Esophagus mucosa (tissue), 1 donor: ENCODE results near the gene OR52A1. TPM values are rescaled to one million over a fixed set of nuclear protein-coding genes. Genes with fewer than 3 reads are reported as not detected.
"Not testable (repeated sequence)": the region's sequence is repeated elsewhere in the genome, so short reads cannot be mapped to it uniquely, and the experiment has no call there.

Experiments used
- ATAC-seq: fragments of 200-7000 bp; cut with Tn5 transposase; one replicate; pipeline ENCODE4 v1.9.1; 2020
- total RNA-seq: library from RNA; stranded (reverse); gene quantifications from one replicate; pipeline ENCODE4 v1.2.4, GENCODE V29; 2023
- donor health status: DM: yes; HTN: yes; CAD: no.

The OR52A1 gene
- total RNA-seq, result not detected

DNA sequence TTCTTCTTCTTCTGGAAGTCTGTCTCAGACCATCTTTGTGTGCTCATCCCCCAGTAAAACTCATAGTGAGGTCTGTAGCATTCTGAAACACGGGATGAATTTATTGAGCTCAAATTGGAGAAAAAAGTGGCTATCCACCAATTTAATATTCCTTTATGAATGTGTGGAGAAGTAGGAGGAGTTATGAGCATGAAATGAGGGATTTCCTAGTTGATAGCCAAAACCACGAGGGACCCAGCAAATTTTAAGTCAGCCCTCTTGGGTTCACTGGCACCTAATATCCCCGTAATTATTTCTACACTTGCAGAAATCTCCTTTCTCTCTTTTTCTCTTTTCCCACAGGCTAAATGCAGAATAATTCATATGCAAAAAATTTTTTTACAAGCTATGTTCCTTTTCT is at the start of gene OR52A1:
OR52A1 (minus strand) TSS at position 101 of the 400 bp plus-strand sequence. CDS start 2,388 bp downstream, outside the sequence.
- no peak for ATAC-seq

GRCh38 chr11:5203366-5203765 is 48.8 kb upstream of the OR52A1 start:
- ATAC-seq, result no peak

DNA sequence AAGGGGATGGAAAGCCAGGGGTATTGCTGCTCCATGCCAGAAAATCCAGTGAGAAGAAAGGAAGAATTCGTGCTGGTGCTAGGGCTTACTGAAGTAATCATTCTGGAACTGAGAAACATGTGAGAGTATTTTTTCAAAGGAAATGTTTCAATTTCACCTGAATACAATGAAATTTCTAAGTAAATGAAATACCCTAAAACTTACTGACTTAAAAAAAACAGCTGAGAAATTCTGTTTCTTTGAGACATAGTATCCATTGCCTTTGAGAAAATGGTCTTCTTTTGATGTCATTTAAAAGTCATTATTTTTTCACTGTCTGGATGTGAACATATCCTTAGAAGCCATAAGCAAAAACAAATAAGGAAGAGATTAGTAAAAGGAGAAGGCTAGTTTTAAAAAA is 46.0 kb upstream of the OR52A1 start, which contains the start of gene OR51V1:
OR51V1 (minus strand) TSS at position 101 of the 400 bp plus-strand sequence; CDS start at position 101, 0 bp downstream.
- no peak for ATAC-seq

- no peak for ATAC-seq
Measured at GRCh38 chr11:5198285-5198684, 43.7 kb upstream of the OR52A1 start.

GRCh38 chr11:5197536-5197935 is 43.0 kb upstream of the OR52A1 start:
- ATAC-seq, result no peak

- no peak for ATAC-seq
Measured at GRCh38 chr11:5196731-5197130, 42.2 kb upstream of the OR52A1 start.

GRCh38 chr11:5196067-5196466 is 41.5 kb upstream of the OR52A1 start:
- no peak for ATAC-seq

GRCh38 chr11:5192738-5193137 is 38.2 kb upstream of the OR52A1 start:
- no peak for ATAC-seq

DNA sequence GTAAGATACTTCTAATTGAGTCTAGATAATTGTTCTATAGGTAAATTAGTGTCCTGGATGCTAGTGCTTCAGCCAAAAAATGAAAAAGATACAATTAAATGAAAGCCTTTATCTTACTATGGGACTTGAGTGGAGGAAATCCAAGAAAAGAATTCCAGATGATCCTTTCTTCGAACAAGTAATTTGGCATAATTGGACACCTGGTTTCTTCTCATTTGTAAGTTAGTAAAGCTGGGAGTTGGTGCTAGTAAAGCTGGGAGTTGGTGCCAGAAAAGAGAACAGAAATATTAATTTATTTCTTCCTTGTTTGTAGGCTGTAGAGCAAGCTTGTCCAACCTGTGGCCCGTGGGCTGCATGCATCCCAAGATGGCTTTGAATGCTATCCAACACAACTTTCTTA is 33.6 kb upstream of the OR52A1 start:
- ATAC-seq, result no peak

DNA sequence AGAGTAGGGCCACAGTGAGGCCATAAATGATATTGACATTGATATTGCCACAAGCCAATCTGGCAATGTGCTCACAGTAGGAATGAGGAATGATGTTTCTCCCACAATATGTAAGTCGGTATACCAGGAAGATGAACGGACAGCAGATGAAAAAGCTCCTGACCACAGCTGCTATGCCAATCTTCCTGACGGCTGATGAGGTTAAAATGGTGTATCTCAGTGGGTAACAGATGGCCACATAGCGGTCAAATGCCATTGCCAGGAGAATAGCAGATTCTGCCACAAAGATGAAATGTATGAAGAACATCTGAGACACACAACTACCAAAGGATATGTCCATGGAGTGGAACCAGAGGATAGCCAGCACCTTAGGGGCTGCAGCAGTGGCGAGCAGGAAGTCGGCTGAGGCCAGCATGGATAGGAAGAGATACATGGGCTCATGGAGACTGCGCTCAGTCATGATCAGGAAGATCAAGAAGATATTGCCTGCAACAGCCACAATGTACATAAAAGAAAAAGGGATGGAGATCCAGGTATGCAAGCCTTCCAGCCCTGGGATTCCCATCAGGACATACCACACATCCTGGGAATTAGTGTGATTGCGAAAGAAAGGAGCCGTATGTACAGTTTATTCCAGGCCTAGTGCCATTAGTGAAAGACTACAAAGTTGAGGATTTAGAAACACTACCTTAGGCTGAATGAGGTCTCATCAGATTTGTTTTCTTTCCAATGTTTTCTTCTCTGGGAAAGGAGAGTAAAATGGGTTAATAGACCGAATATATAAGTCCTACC is 23.7 kb upstream of the OR52A1 start:
- no peak for ATAC-seq

DNA sequence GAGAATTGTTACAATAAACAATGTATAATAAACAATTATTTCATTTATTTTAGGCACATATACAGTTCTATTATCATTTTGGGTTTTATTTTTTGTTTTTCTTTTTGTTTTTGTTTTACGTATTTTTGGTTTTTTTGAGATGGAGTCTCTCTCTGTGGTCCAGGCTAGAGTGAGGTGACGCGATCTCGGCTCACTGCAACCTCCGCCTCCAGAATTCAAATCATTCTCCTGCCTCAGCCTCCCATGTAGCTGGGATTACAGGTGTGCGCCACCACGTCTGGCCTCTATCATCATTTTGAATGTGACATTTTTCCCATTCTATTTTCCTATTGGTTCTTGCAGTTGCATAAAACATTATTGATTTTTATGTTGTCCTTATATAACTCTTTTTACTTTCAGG is 20.4 kb upstream of the OR52A1 start:
- no peak for ATAC-seq

- no peak for ATAC-seq
Measured at GRCh38 chr11:5171856-5172255, 17.3 kb upstream of the OR52A1 start.

DNA sequence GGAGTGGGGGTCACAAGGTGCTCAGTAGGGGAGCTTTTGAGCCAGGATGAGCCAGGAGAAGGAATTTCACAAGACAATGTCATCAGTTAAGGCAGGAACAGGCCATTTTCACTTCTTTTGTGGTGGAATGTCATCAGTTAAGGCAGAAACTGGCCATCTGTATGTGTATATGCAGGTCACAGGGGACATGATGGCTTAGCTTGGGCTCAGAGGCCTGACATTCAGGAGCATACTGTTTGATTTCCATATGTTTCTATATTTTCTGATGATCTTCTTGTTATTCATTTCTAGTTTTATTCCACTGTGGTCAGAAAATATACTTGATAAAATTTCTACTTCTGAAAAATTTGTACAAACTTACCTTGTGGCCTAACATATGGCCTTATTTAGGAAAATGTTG is 11.3 kb upstream of the OR52A1 start:
- not testable (repeated sequence) for ATAC-seq

DNA sequence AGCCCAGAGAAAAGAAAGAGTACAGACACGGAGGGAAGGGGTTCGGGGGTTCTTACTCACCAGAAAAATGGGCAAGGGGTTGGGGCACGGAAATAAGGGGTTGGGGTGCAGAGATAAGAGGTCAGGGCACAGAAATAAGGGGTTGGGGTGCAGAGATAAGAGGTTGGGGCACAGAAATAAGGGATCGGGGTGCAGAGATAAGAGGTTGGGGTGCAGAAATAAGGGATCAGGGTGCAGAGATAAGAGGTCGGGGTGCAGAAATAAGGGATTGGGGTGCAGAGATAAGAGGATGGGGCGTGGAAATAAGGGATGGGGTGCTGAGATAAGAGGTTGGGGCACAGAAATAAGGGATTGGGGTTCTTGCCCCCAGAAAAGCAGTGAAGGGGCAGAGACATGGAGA is 10.2 kb upstream of the OR52A1 start:
- not testable (repeated sequence) for ATAC-seq

DNA sequence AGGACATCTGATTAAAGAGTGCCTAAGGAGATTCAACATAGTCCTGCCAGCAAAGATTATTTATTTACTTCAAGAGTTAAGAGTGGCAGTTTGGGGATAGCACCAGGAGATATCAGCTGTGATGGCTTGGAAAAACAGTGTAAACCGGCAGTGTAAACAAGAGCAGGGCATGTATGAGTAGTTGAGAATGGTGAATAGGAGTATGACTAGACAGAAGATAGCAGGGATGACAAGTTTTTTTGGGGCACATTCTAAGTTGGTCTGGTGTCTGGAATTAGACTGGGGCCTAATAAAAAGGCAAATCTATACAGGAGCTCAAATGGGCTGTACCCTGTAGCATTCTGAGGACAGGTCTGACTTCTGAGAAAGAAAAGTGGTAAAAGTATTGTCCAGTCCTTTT is 6.5 kb upstream of the OR52A1 start:
- not testable (repeated sequence) for ATAC-seq

GRCh38 chr11:5160217-5160616 is 5.7 kb upstream of the OR52A1 start:
- ATAC-seq, result not testable (repeated sequence)

- ATAC-seq, result no peak
Measured at GRCh38 chr11:5159806-5160205, 5.2 kb upstream of the OR52A1 start.

GRCh38 chr11:5153574-5154431 is 754 bp downstream of the OR52A1 start:
- no peak for ATAC-seq

DNA sequence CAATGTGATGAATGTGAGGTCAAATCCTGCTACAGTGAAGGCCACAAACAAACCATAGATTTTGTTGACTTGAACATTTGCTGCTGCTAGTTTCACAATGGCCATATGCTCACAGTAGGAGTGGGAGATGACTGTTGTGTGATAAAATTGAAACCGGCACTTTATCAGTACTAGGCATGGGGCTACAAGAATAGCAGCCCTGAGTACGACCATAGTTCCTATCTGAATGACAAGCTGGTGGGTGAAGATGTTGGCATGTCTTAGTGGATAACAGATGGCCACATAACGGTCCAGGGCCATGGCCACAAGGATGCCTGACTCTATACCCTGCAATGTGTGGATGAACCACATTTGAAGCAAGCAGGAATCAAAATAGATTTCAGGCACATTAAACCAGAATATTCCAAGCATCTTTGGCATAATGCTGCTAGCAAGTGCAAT is 2.8 kb downstream of the OR52A1 start:
- no peak for ATAC-seq

GRCh38 chr11:5144206-5144605 is 10.4 kb downstream of the OR52A1 start:
- ATAC-seq, result not testable (repeated sequence)

- no peak for ATAC-seq
Measured at GRCh38 chr11:5137996-5138395, 16.6 kb downstream of the OR52A1 start, which contains the start of gene OR52A5. TSS of gene OR52A5 (minus strand) at chr11:5138356. CDS start at chr11:5132642, 5,714 bp downstream.

DNA sequence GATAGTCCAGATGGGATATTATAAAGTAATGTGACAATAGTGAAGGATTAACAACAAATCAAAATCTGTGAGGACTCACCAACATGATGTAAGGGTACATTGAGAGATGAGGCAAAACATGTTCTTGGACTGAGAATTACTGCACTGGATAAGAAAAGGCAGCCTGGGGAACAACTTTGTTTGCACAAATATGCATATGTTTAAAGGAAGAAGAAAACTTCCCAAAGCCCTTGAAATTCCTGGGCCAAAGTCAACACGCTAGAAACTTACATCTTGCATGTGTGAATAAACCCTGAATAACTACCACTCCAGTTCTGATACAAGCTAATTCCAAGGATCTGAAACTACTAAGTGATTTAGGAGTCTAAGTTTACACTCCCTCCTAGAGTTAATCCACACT is 17.5 kb downstream of the OR52A1 start:
- no peak for ATAC-seq

- no peak for ATAC-seq
Measured at GRCh38 chr11:5136261-5136660, 18.3 kb downstream of the OR52A1 start.
